H9 (cell line): ENCODE data around the gene FBN2. TPM values are rescaled to one million over a fixed set of nuclear protein-coding genes. Genes with fewer than 3 reads are reported as not detected.

Experiments used
- DNase-seq: peaks from one replicate; pipeline ENCODE4 v3.0.0-alpha.2; 2017
- H2AFZ ChIP-seq: one replicate; pipeline ENCODE4 v1.6.1; 2013; ENCODE audit warnings: mild to moderate bottlenecking, low read length, control low read depth, moderate library complexity
- H2AK5ac ChIP-seq: 2 replicates; pipeline ENCODE4 v1.6.1; 2013; ENCODE audit warnings: low read length, control low read depth, mixed read lengths; ENCODE audit not compliant: insufficient read length
- H2BK120ac ChIP-seq: one replicate; pipeline ENCODE4 v1.6.1; 2013; ENCODE audit warnings: low read depth, mild to moderate bottlenecking, low read length, control low read depth, inconsistent platforms; ENCODE audit not compliant: poor library complexity, severe bottlenecking
- H2BK12ac ChIP-seq: 2 replicates; pipeline ENCODE4 v1.6.1; 2013; ENCODE audit warnings: low read length, control low read depth, mixed read lengths, low read depth; ENCODE audit not compliant: insufficient read length
- H2BK15ac ChIP-seq: 2 replicates; pipeline ENCODE4 v1.6.1; 2013; ENCODE audit warnings: low read depth, low read length, control low read depth
- H2BK20ac ChIP-seq: one replicate; pipeline ENCODE4 v1.6.1; 2013; ENCODE audit warnings: low read depth, mild to moderate bottlenecking, low read length, control low read depth, inconsistent platforms; ENCODE audit not compliant: poor library complexity, severe bottlenecking
- H2BK5ac ChIP-seq: 2 replicates; pipeline ENCODE4 v1.6.1; 2013; ENCODE audit warnings: low read length, control low read depth, mixed read lengths; ENCODE audit not compliant: insufficient read length
- H3K14ac ChIP-seq: 2 replicates; pipeline ENCODE4 v1.6.1; 2013; ENCODE audit warnings: low read length, control low read depth; ENCODE audit not compliant: insufficient read depth
- H3K18ac ChIP-seq: 2 replicates; pipeline ENCODE4 v1.6.1; 2013; ENCODE audit warnings: low read depth, mild to moderate bottlenecking, mixed read lengths, low read length, control low read depth; ENCODE audit not compliant: insufficient read length
- H3K23ac ChIP-seq: 2 replicates; pipeline ENCODE4 v1.6.1; 2013; ENCODE audit warnings: low read length, control low read depth, mixed read lengths, low read depth; ENCODE audit not compliant: insufficient read length
- H3K23me2 ChIP-seq: 2 replicates; pipeline ENCODE4 v1.6.1; 2013; ENCODE audit warnings: low read depth, mild to moderate bottlenecking, mixed read lengths, low read length, control low read depth; ENCODE audit not compliant: insufficient read length, poor library complexity, severe bottlenecking
- H3K27ac ChIP-seq: 2 replicates; pipeline ENCODE4 v1.5.1; 2013; ENCODE audit warnings: low read length, control low read depth, mixed read lengths, low read depth; ENCODE audit not compliant: insufficient read length
- H3K27me3 ChIP-seq: 2 replicates; pipeline ENCODE4 v1.6.1; 2013; ENCODE audit warnings: low read length, control low read depth, inconsistent platforms; ENCODE audit not compliant: insufficient read depth
- H3K4ac ChIP-seq: 2 replicates; pipeline ENCODE4 v1.6.1; 2013; ENCODE audit warnings: low read depth, mild to moderate bottlenecking, control low read depth, inconsistent platforms, low read length, moderate library complexity
- H3K4me1 ChIP-seq: 2 replicates; pipeline ENCODE4 v1.6.1; 2013; ENCODE audit warnings: low read length, control low read depth, inconsistent platforms; ENCODE audit not compliant: insufficient read depth
- H3K4me2 ChIP-seq: 2 replicates; pipeline ENCODE4 v1.6.1; 2013; ENCODE audit warnings: low read length, control low read depth, mixed read lengths; ENCODE audit not compliant: insufficient read length, insufficient read depth
- H3K56ac ChIP-seq: 2 replicates; pipeline ENCODE4 v1.6.1; 2013; ENCODE audit warnings: low read depth, mild to moderate bottlenecking, mixed read lengths, low read length, control low read depth; ENCODE audit not compliant: insufficient read length
- H3K79me1 ChIP-seq: 2 replicates; pipeline ENCODE4 v1.6.1; 2013; ENCODE audit warnings: low read depth, mild to moderate bottlenecking, moderate library complexity, low read length, control low read depth, inconsistent platforms; ENCODE audit not compliant: insufficient read depth, poor library complexity, severe bottlenecking
- H3K79me2 ChIP-seq: 2 replicates; pipeline ENCODE4 v1.6.1; 2013; ENCODE audit warnings: low read length, control low read depth, inconsistent platforms; ENCODE audit not compliant: insufficient read depth
- H3K9ac ChIP-seq: 2 replicates; pipeline ENCODE4 v1.6.1; 2013; ENCODE audit warnings: low read length, control low read depth, mixed read lengths; ENCODE audit not compliant: insufficient read length; ENCODE audit errors: extremely low read depth
- H3K9me3 ChIP-seq: one replicate; pipeline ENCODE4 v1.6.1; 2013; ENCODE audit warnings: low read depth, low read length, inconsistent platforms; ENCODE audit not compliant: control insufficient read depth
- H3T11ph ChIP-seq: one replicate; pipeline ENCODE4 v1.6.1; 2013; ENCODE audit warnings: mild to moderate bottlenecking, low read length, control low read depth, inconsistent platforms
- H4K20me1 ChIP-seq: one replicate; pipeline ENCODE4 v1.6.1; 2013; ENCODE audit not compliant: control insufficient read depth, insufficient read length, insufficient read depth
- H4K5ac ChIP-seq: 2 replicates; pipeline ENCODE4 v1.6.1; 2013; ENCODE audit warnings: low read depth, mild to moderate bottlenecking, mixed read lengths, low read length, control low read depth; ENCODE audit not compliant: insufficient read length
- H4K8ac ChIP-seq: replicated peaks from 2 replicates; pipeline ENCODE4 v1.6.1; 2013; ENCODE audit warnings: low read length, control low read depth, mixed read lengths, low read depth; ENCODE audit not compliant: insufficient read length
- H4K91ac ChIP-seq: 2 replicates; pipeline ENCODE4 v1.6.1; 2013; ENCODE audit warnings: low read depth, mild to moderate bottlenecking, moderate library complexity, mixed read lengths, low read length, control low read depth; ENCODE audit not compliant: insufficient read length
- H3K27ac Mint-ChIP-seq, 3 experiments: 2 replicates in 2 of 3; 3 replicates in 1 of 3; pipeline ENCODE4 v1.8.0; 2020 to 2021; ENCODE audit warnings: mixed read lengths in 3 of 3, mild to moderate bottlenecking in 1 of 3, moderate library complexity in 1 of 3
- H3K27me3 Mint-ChIP-seq: 2 replicates; pipeline ENCODE4 v1.8.0; 2021; ENCODE audit warnings: low read depth, mild to moderate bottlenecking, moderate library complexity, mixed read lengths
- H3K36me3 Mint-ChIP-seq, 3 experiments: 2 replicates in 2 of 3; 3 replicates in 1 of 3; pipeline ENCODE4 v1.8.0; 2020 to 2021; ENCODE audit warnings: low read depth in 3 of 3, mixed read lengths in 3 of 3; ENCODE audit not compliant: insufficient read depth in 1 of 3
- H3K4me1 Mint-ChIP-seq, 2 experiments: 2 replicates each; pipeline ENCODE4 v1.8.0; 2020; ENCODE audit warnings: mixed read lengths in 2 of 2
- H3K4me3 Mint-ChIP-seq, 2 experiments: 2 replicates in 1 of 2; 3 replicates in 1 of 2; pipeline ENCODE4 v1.8.0; 2020 to 2021; ENCODE audit warnings: mild to moderate bottlenecking in 2 of 2, mixed read lengths in 2 of 2, moderate library complexity in 1 of 2
- H3K9me3 Mint-ChIP-seq, 2 experiments: 2 replicates in 1 of 2; 3 replicates in 1 of 2; pipeline ENCODE4 v1.8.0; 2020; ENCODE audit warnings: mild to moderate bottlenecking in 2 of 2, mixed read lengths in 2 of 2, moderate library complexity in 1 of 2
- WGBS: extraction: QIAGEN DNeasy Blood & Tissue Kit; methylation state at CpG from one replicate; pipeline ENCODE4 v1.1.7; 2013; ENCODE audit warnings: missing lambda C conversion rate, low lambda C conversion rate, mixed read lengths; ENCODE audit not compliant: insufficient read length; ENCODE audit errors: extremely low coverage; 5-methylcytosine and 5-hydroxymethylcytosine counted together
- total RNA-seq: library from RNA; stranded (reverse); gene quantifications from 2 replicates; pipeline ENCODE4 v1.2.1, GENCODE V29; 2021
- TF ChIP-seq, protein P1 (sequence below): fragments of 200-600 bp; sonication (generic); conservative IDR thresholded peaks from 3 replicates; pipeline ENCODE4 v1.8.0; 2021; ENCODE audit warnings: antibody characterized with exemption, mild to moderate bottlenecking

The FBN2 gene
- total RNA-seq, 1 experiment from 2014 or later: 8.3 TPM

DNA sequence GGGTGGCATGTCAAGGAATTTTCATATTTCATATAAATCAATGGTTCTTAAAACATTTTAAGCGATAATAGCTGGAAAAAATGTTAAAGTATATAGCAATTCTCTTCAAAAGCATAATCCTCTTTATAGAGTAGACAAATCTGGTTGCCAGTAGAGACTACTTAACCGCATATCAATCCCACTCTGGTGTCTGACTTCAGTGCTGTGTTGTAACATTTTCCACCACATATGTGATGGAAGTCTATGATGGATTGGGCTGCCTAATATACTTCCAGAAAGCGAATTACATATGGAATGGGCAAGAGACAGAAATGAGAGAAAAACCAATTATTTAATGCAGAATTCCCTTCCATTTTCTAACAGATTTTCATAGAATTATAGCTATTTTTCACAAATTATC, 54.3 kb downstream of the FBN2 start:
- Histone ChIP-seq H3K79me1 (no peaks in the 10 kb centered on the region), H4K20me1 (no peaks in the 10 kb centered on the region), H2AFZ (no peak overlapping the region), H3K23ac (no peak overlapping the region), H2AK5ac (no peak overlapping the region), H3K79me2 (no peaks in the 10 kb centered on the region), H4K5ac (no peak overlapping the region), H3K18ac (no peak overlapping the region), H2BK15ac (no peak overlapping the region), H4K91ac (no peak overlapping the region), H3K27me3 (no peaks in the 10 kb centered on the region), H3K14ac (no peak overlapping the region), H3K9ac (no peak overlapping the region), H3K27ac (no peak overlapping the region), H3T11ph (no peak overlapping the region), H2BK5ac (no peak overlapping the region), H2BK12ac (no peak overlapping the region), H2BK20ac (no peak overlapping the region), H4K8ac (no peak overlapping the region), H2BK120ac (no peak overlapping the region), H3K4me2 (no peak overlapping the region), H3K23me2 (no peaks in the 10 kb centered on the region), H3K4me1 (no peaks in the 10 kb centered on the region), H3K9me3 (no peaks in the 10 kb centered on the region), H3K56ac (no peak overlapping the region), H3K4ac (no peak overlapping the region)
- TF ChIP-seq, protein P1, sequence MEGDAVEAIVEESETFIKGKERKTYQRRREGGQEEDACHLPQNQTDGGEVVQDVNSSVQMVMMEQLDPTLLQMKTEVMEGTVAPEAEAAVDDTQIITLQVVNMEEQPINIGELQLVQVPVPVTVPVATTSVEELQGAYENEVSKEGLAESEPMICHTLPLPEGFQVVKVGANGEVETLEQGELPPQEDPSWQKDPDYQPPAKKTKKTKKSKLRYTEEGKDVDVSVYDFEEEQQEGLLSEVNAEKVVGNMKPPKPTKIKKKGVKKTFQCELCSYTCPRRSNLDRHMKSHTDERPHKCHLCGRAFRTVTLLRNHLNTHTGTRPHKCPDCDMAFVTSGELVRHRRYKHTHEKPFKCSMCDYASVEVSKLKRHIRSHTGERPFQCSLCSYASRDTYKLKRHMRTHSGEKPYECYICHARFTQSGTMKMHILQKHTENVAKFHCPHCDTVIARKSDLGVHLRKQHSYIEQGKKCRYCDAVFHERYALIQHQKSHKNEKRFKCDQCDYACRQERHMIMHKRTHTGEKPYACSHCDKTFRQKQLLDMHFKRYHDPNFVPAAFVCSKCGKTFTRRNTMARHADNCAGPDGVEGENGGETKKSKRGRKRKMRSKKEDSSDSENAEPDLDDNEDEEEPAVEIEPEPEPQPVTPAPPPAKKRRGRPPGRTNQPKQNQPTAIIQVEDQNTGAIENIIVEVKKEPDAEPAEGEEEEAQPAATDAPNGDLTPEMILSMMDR: no peak
- Mint-ChIP-seq H3K27me3 (no peaks in the 10 kb centered on the region), H3K4me1 (no peaks in the 10 kb centered on the region), H3K27ac (no peak overlapping the region), H3K9me3 (no peaks in the 10 kb centered on the region), H3K36me3 (no peaks in the 10 kb centered on the region; a peak in 1 of 7 replicates), H3K4me3 (no peak overlapping the region)
- DNase-seq: no peak
- no CpG with 5 or more reads among the region's 3 CpGs for WGBS
